GM18907 (cell line): ENCODE data around the gene DACT2.

Source experiments
- ATAC-seq: cut with Tn5 transposase; IDR thresholded peaks from one replicate; pipeline ENCODE4 v1.9.1; 2021; ENCODE audit warnings: mild to moderate bottlenecking, moderate library complexity; ENCODE audit not compliant: unreplicated experiment

Gene DACT2

DNA sequence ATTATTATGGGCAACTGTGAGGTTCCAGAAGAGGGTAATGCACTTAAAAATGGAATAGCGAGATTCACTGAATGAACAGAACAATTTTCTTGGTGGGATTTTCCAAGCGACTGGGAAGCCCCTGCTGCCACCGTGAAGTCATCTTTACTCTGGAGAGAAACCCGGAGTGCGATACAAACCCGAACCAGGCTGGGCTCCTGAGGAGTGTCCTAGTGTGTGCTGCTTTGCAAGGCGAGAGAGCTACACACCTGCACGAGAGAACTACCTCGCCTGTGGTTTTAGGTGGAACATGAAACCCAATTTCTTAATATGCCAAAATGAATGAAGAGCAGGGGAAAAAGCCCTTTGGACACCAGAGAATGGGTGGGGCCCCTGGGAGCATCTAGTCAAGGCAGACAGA lies 33.5 kb upstream of the DACT2 start:
- ATAC-seq, result no peak

DNA sequence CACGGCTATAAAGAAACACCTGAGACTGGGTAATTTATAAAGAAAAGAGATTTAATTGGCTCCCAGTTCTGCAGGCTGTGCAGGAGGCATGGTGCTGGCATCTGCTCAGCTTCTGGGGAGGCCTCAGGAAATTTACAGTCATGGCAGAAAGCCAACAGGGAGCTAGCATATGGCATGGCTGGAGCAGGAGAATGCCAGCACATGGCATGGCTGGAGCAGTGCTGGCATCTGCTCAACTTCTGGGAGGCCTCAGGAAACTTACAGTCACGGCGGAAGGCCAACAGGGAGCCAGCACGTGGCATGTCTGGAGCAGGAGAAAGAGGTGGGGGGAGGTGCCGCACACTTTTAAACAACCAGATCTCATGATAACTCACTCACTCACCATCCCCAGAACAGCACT lies 32.5 kb upstream of the DACT2 start:
- ATAC-seq, result no peak

DNA sequence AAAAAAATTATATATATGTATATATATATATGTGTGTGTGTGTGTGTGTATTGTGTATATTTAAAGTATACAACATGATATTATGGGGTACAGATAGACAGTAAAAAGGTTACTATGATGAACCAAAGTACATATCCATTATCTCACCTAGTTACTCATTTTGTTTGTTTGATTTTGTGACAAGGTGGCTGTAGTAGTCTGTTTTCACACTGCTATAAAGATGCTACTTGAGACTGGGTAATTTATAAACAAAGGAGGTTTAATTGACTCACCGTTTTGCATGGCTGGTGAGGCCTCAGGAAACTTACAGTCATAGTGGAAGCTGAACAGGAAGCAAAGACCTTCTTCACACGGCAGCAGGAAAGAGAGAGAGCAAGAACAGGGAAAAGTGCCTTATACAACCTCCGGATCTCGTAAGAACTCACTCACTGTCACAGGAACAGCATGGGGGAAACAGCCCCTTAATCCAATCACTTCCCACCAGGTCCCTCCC lies 30.2 kb upstream of the DACT2 start:
- no peak for ATAC-seq

DNA sequence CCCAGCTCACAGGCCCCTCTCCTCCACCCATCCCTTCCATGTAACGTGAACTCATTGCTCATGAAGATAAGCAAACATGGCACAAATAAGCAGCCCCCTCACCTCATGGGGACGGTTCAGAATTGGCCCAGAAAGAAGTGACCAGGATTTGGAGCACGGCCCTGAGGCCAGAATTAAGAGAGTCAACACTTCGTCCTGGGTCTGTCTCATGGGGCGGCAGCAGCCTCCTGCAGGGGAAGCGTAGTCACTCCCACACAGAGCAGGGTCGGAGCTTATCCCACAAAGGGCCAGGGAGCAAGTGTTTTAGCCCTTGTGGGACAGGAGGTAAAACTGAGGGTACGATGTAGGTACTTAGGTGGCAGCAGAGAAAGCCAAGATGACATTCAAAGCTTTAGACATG lies 28.6 kb upstream of the DACT2 start:
- no peak for ATAC-seq

DNA sequence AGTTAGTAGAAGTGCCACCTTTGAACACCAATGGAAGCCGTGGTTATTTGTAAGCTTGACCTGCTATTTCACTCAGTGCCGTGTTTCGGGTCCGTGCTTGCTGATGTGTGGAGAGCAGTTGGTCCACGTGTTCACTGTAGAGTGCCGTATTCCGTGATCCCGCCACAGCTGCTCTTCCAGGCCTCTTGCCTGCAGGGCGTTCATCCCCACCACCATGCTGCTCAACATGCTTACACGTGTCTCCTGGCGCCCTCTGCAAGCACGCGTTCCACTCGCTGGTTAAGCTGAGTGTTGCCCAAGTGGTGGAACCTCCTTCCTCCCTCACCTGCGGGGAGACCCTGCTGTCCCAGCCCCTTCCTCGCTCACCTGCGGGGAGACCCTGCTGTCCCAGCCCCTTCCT lies 28.0 kb upstream of the DACT2 start:
- no peak for ATAC-seq

DNA sequence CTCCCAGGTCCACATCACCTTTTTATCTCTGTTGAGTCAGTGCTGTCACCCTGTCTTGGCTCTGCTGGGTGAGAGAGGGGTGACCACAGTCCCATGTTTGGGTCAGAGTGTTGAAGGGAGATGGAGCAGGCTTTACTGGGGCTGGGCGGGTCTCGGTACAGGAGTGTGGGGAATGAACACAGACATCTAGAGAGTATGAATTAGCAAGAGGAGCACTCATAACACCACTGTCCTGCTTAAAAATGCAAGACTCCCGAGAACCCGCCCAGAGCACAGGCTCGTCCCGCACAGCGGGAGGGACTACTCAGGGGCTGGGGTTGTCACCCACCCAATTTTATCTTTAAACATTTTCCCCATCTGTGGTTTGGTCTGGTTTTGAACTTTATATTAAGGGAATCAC lies 27.5 kb upstream of the DACT2 start:
- no peak for ATAC-seq

DNA sequence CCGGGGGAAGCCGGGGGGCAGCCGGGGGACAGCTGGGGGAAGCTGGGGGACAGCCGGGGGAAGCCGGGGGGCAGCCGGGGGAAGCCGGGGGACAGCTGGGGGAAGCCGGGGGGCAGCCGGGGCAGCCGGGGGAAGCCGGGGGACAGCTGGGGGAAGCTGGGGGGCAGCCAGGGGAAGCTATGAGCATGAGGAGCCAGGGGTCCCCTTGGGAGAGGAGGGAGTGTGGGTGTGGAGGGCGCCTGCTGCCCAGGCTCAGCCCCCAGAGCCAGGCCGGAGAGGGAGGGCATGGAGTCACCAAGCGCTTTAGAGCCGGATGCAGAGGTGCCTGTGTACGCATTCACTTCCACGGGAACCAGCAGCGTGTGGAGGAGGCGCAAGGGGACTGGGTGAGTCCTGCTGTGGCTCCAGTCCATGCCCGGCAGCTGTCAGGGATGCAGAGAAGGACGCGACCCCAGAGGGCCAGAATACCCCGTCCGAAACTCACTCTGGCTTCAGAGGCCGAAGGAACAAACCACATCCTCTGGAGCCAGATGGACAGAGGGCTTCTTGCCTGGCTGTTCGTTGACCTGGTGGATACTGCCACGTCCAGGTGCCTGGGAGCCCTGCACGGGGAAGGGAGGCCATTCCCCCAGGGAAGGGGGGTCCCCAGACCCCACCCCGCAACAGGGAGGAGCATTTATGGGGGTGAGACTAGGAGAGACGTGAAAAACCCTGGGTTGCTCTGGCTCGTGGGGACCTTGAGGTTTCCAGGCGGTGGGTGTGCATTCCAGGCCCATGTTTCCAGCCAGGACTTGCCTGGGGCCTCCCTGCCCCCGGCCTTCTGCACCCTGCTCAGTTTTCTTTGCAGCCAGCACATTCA lies 26.5 kb upstream of the DACT2 start:
- no peak for ATAC-seq

DNA sequence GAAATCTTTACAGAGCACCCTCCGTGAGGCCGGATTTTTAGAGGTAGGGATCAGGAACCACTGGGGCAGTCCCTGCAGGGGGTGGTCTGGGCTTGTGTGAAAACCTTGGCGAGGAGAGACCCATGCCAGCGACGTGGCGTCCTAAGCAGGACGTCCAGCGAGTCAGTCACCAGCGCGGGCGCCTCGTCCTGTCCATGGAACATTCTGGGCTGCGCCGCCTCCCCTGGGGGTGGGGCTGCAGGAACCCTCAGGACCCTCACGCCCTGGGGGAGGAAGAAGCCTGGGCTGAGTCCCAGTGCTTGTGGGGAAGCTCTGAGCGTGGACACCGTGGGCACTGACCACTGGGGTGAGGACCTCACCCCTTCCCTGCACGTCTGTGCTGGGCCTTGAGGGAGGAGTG lies 25.7 kb upstream of the DACT2 start:
- ATAC-seq, result no peak

DNA sequence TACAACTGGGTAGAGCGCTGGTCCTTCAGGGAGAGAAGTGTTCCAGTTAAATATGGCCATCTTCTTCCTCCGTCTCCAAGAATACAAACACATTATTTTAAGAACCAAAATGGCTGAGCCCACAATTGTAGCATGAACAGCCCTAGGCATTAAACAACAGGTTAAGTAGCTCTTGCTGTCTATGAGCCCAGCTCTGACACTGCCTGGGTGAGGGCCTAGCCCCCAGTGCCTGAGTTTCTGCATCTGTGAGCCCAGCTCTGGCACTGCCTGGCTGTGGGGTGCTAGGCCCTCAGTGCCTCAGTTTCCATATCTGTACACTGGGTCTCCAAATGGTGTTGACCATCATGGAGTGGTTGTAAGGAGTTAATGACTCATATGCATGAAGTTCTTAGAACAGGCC lies 24.8 kb upstream of the DACT2 start:
- no peak for ATAC-seq

DNA sequence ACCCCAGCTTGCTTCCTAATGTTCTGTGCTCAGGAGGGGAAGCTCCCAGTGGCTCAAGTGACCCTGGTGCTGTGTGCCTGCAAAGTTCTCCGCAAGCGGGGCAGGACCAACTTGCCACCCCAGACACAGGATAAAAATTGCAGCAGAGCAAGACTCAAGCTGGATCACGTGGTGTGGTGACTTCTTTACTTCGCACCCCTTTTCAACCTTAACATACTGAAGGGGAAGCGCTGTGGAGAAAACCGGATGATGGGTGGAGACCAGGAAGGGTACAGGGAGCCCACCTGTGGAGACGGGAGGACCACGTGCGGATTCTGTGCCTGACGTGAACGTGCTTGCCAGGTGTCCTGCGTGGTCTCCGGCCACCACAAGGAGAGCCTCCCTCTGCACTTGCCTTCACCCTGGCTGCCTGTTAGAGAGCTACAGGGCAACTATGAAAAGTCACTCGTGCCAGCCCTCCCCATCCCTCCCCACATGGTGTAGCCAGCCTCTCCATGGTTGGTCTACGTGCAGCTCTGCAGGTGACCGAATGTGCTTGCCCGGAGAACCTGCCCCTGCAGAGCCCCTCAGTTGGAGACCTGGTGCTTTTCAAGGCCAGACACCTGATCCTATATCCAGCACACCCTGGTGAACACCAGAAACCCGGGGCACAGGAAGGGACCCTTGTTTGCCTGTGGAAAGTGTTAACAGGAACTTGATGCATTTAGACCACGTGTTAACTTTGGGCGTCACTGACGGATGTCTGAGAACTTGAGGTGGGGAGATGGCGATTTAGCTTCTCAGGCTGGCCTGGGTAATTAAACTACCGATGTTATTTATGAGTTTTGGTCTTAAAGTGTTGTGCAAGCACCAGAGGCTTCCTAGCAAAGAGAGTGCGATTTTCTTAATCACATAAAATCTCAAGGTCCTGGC lies 23.9 kb upstream of the DACT2 start:
- ATAC-seq, result no peak

DNA sequence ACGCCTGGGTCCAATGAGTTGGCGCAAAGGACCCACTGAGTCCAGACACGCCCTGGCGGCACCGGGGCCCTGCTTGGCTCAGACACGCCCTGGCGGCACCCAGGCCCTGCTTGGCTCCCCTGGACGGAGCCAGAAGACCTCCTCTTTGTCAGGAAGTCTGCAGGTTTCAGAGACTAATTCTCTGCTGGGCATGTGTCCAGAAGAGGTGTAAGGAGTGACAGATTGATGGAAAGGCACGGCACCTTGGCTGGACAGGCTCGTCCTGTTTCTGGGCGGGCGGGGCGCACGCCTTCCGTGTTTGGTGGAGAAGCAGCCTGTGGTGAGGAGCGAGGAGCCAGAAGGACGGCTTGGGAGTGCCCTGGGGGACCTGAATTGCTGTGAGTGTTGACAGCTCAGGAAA lies 23.1 kb upstream of the DACT2 start:
- ATAC-seq, result no peak

DNA sequence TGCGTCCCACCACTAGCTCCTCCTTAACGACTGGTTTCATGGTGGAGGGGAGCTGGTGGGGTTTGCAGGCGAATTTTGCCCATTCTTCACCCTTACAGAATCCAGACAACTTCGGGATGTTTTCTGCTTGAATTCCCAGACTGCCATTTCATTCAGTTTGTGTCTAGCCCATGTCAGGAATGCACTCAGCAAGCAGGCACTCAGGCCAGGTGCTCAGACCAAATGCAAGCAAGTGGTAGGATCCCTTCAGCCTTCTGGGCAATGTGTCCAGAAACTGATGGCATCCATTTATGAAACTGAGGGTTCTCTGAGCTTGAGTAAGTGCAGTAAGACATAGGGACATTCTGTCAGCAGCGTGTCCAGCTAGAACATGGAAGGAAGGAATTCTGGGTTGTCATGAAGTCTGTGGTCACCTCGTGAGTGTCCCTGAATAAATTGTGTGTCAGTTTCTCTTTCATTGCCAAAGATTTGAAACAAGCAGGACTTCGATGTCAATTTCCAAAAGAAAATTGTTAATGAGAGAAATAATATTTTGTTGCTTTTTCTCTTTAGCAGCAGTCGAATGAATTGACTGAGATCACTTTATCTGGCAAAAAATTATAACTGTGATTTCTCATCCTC lies 21.8 kb upstream of the DACT2 start:
- no peak for ATAC-seq

DNA sequence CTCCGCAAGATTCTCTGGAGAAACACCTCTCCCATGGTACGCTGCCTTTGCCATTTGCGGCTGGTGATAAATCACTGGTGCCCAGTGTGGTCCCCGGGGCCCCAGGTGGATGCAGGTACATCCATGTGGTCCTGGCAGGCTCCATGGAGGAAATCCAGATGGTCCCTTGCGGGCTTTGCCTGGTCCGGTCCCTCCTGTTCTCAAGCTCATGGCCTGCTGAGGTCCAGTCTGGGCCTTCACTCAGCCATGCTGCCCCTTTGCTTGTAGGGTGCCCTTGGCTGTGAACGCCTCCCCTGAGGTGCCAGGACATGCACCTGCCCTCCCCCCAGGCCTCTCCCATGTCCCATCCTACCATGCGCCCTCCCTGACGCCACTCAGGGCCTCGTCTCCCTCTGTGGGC lies 21.2 kb upstream of the DACT2 start:
- no peak for ATAC-seq

DNA sequence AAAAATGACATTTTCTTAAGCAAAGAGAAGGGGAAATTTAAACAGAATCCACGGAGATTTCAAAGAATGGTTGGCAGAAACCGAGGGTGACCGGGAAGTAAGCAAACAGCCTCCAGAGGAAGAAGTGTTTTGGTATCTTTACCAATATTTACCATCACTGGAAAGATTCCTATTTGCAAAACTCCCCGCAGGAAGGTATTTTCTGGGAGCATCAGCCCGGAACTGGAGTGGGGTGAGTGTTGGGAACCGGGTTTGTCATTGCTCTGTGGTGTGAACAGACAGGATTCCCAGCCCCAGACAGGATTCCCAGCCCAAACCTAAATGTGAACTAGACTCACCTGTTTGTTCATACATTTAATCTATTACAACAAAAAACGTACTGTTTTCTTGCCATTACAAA lies 19.2 kb upstream of the DACT2 start:
- no peak for ATAC-seq

DNA sequence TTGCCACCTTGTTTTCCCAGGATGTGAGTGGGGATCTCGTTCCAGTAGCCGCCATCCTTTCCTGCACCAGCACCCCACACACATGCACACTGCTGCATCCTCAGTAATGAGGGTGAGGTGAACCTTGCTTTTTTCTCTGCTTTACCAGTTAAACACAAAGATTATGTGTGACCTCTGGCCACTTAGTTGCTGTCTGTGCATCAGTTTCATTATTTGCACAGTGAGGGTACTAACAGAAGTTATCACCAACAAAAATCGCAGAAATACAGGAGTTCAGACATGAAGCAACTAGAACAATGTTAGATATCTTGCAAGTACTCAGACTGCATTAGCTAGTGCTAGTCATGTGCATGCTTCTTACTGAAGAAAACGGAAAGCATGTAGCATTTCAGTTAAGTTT lies 17.4 kb upstream of the DACT2 start:
- no peak for ATAC-seq

DNA sequence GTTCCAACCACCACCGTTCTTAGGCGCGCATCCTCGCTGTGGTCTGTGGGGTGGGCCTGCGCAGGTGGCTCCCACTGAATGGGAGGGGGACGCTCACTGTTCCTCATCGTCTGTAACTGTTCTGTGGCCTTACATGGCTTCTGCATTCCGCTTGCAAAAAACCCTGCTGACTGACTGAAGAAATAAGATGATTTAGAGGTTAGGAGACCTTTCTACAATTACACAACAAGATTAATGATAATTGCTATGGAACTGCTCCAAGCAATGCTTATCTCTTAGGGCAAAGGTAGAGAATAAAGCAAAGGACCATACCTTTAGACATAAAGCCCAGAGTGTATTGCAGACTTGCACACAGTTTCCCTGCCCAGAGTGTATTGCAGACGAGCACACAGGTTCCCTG lies 14.4 kb upstream of the DACT2 start:
- no peak for ATAC-seq

DNA sequence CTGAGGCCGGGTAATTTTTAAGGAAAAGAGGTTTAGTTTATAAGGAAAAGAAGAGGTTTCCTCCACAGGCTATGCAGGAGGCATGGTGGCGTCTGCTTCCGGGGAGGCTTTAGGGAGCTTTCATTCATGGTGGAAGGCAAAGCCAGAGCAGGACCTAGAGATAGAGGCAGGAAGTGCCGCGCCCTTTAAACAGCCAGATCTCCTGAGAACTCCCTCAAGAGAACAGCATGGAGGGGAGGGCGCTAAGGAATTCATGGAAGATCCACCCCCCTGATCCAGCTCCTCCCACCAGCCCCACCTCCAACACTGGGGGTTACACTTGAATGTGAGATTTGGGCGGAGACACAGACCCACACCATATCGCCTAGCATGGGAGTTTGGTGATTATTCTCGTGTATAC lies 13.9 kb upstream of the DACT2 start:
- no peak for ATAC-seq

DNA sequence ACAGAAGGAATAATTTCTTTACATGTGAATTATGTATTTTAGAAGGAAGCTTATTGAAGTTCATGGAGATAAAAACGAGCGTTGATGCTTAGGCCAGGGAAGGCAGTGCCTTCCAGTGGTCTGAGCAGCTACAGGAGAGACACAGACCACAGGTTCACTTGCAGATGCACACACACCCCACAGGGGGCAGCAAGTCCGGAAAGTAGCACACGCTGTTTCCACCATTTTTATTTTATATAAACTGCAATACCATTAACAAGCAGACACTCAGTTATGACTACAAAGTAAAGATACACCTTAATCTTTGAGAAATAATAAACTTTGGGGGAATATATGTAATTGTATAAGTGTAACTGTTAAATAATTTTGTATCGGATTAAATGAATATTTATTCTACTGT lies 13.5 kb upstream of the DACT2 start:
- ATAC-seq, result no peak

DNA sequence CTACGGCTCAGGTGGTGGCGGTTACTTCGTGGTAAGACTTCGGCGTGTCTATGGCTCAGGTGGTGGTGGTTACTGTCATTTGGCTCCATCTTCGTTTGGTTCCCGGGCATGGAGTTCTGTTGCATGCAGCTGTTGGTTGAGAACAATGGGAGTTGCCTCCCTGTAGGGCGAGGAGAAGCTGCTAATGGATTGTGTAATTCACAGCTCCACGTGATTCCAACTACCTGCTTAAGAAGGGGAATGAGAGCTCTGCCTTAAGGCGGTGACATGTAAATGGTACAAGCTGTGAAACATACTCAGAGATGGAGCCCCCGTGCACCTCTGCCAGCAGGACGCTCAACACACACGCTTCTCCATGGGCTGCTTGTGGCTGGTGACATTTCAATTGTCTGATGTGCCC lies 12.4 kb upstream of the DACT2 start:
- no peak for ATAC-seq

DNA sequence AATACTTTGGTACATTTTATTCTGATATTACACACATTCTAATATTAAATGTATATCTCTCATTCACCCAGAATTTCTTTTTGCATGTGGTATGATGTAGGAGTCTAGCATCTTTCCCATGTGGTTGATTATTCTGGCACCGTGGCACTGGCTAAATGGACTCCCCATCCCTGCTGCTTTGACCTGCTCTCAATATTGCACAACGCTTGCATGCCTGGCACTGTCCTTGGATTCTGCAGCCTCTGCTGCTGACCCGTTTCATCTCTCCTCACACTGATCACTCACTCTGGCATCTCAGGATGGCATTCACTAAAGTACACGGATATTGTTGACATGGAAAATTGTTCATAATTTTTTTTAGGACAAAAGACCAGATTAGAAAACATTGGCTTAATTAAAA lies 11.5 kb upstream of the DACT2 start:
- no peak for ATAC-seq

DNA sequence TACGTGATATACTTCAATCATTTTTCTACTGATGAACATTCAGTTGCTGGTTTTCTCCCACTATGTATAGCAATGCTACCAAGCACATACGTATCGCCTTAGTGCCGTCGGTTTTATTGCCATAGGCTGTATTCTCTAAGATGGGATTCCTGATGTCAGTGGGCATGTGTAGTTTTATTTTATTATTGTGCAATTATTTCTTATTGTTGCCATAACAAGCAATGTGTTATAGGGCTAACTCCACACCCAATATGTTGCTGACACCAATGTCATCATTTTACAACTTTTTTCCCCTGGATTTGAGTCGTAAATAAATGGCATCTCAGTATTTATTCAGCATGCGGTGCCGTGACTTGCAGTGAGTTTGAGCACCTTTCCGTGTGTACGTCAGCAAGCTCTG lies 10.8 kb upstream of the DACT2 start:
- no peak for ATAC-seq

DNA sequence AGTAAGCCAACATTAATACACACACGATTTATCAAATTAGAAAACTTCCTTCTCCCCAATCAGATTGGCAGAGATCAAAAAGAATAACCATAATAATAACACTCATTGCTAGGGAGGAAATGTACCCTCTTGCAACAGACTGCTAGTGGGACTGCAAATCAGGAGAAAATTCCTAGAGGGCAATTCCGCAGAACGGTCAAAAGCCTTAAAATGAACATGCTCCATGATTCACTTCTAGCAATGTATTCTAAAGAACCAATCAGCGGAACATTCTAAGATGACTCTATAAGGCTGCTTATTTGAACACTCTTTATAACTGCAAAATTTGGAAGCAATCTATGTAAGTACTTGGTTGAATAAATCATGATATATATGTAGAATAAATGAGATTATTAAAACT lies 8.5 kb upstream of the DACT2 start:
- no peak for ATAC-seq
